K562 (cell line): ENCODE results near the gene BPHL. TPM values are rescaled to one million over a fixed set of nuclear protein-coding genes. Genes with fewer than 3 reads are reported as not detected.

ENCODE experiments used
- ARNT ChIP-seq, 2 experiments: fragments of 450-650 bp; IDR thresholded peaks; 2 replicates each; pipeline ENCODE4 v1.6.1; 2016; ENCODE audit warnings: mild to moderate bottlenecking in 1 of 2
- BRCA1 ChIP-seq, 2 experiments: fragments of 450-650 bp in 1 of 2; sonication (generic) in 1 of 2; formaldehyde crosslinking in 1 of 2; IDR thresholded peaks; 2 replicates each; pipeline versions ENCODE4 v1.5.0 to v1.6.1; 2017 to 2020; ENCODE audit warnings: mild to moderate bottlenecking in 1 of 2, missing genetic modification reagents in 1 of 2
- CSDE1 ChIP-seq, 2 experiments: fragments of 450-650 bp; IDR thresholded peaks; 2 replicates each; pipeline ENCODE4 v1.6.1; 2016; ENCODE audit warnings: mild to moderate bottlenecking in 1 of 2
- GABPB1 ChIP-seq: sonication (generic); formaldehyde crosslinking; IDR thresholded peaks from 2 replicates; pipeline ENCODE4 v1.8.0; 2022; ENCODE audit warnings: mild to moderate bottlenecking, missing genetic modification reagents
- MXI1 ChIP-seq: IDR thresholded peaks from 2 replicates; pipeline ENCODE4 v1.6.1; 2011; ENCODE audit warnings: low read depth, mild to moderate bottlenecking, improper control_type of control experiment, low read length
- NR2C2 ChIP-seq, 2 experiments: fragments of 200-800 bp in 1 of 2; sonication (Bioruptor generic) in 1 of 2; sonication (generic) in 1 of 2; formaldehyde crosslinking in 1 of 2; IDR thresholded peaks; 2 replicates each; pipeline versions ENCODE4 v1.6.1 to v1.8.0; 2016 to 2022; ENCODE audit warnings: mild to moderate bottlenecking in 1 of 2, missing compliant biosample characterization in 1 of 2, missing genetic modification characterization in 1 of 2, missing genetic modification reagents in 1 of 2
- ZC3H11A ChIP-seq: IDR thresholded peaks from 2 replicates; pipeline ENCODE4 v1.6.1; 2012; ENCODE audit warnings: low read depth, low read length, improper control_type of control experiment
- ZNF239 ChIP-seq: fragments of 250-450 bp; sonication (Bioruptor Pico); IDR thresholded peaks from 2 replicates; pipeline ENCODE4 v1.4.0; 2020; ENCODE audit warnings: mild to moderate bottlenecking
- ZNF398 ChIP-seq: fragments of 250-450 bp; sonication (Bioruptor Pico); IDR thresholded peaks from 2 replicates; pipeline ENCODE4 v1.8.0; 2021; ENCODE audit warnings: moderate library complexity, mild to moderate bottlenecking, inconsistent platforms
- ZNF589 ChIP-seq: fragments of 200-800 bp; sonication (Bioruptor generic); IDR thresholded peaks from 2 replicates; pipeline ENCODE4 v1.6.1; 2016; ENCODE audit warnings: low read depth, missing genetic modification characterization, missing compliant biosample characterization
- polyA plus RNA-seq, 8 experiments: library from polyadenylated mRNA; depleted of rRNA in 4 of 8; stranded (reverse) in 5 of 8; unstranded in 3 of 8; fragments of >200 nt; fragmentation: Nextera tagmentation in 2 of 8; fragmentation: Illumina TruSeq in 1 of 8; extraction: Ambion mirVana in 2 of 8; extraction: Trizol in 1 of 8; gene quantifications; 2 replicates each; pipeline versions ENCODE4 v1.2.1 to v1.2.3, GENCODE V29; 2011 to 2014; ENCODE audit warnings: inconsistent platforms in 1 of 8, missing spikeins in 1 of 8
- total RNA-seq, 7 experiments: library from RNA; depleted of rRNA in 6 of 7; stranded (reverse); fragments of >200 nt in 6 of 7; fragmentation: Illumina TruSeq in 2 of 7; extraction: Trizol in 2 of 7; gene quantifications; 2 replicates each; pipeline versions ENCODE4 v1.2.1 to v1.2.3, GENCODE V29; 2011 to 2021; ENCODE audit warnings: low replicate concordance in 1 of 7
- TF ChIP-seq, protein P1 (sequence below), 2 experiments: fragments of 450-650 bp; IDR thresholded peaks; 2 replicates each; pipeline ENCODE4 v1.6.1; 2018; ENCODE audit warnings: mild to moderate bottlenecking in 2 of 2, low read depth in 1 of 2; ENCODE audit not compliant: partially characterized antibody in 2 of 2

BPHL gene
- total and polyA plus RNA-seq, 9 of the 15 experiments (the other 6 are each of a cell fraction or from before 2014, with no cell fraction given), result 3.5 to 17.4 (median 8.2) TPM

- TF ChIP-seq, protein P1, sequence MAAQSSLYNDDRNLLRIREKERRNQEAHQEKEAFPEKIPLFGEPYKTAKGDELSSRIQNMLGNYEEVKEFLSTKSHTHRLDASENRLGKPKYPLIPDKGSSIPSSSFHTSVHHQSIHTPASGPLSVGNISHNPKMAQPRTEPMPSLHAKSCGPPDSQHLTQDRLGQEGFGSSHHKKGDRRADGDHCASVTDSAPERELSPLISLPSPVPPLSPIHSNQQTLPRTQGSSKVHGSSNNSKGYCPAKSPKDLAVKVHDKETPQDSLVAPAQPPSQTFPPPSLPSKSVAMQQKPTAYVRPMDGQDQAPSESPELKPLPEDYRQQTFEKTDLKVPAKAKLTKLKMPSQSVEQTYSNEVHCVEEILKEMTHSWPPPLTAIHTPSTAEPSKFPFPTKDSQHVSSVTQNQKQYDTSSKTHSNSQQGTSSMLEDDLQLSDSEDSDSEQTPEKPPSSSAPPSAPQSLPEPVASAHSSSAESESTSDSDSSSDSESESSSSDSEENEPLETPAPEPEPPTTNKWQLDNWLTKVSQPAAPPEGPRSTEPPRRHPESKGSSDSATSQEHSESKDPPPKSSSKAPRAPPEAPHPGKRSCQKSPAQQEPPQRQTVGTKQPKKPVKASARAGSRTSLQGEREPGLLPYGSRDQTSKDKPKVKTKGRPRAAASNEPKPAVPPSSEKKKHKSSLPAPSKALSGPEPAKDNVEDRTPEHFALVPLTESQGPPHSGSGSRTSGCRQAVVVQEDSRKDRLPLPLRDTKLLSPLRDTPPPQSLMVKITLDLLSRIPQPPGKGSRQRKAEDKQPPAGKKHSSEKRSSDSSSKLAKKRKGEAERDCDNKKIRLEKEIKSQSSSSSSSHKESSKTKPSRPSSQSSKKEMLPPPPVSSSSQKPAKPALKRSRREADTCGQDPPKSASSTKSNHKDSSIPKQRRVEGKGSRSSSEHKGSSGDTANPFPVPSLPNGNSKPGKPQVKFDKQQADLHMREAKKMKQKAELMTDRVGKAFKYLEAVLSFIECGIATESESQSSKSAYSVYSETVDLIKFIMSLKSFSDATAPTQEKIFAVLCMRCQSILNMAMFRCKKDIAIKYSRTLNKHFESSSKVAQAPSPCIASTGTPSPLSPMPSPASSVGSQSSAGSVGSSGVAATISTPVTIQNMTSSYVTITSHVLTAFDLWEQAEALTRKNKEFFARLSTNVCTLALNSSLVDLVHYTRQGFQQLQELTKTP (IDR thresholded peaks at IDR 0.05; ENCODE audit: low read depth in 1 of 2, partially characterized antibody in 2 of 2), result peak in 1 of 2 experiments; percentile 47
- TF ChIP-seq ZNF398 (CRISPR knock-in tag) (no peak), MXI1 (peak; percentile 58; the same call in 1 of the 2 replicates), ZNF239 (CRISPR knock-in tag) (no peak), ARNT (IDR thresholded peaks at IDR 0.05) (0 out of 4 replicates have a peak, but pooled peaks of 1 of the 2 experiments have one; percentile 58), NR2C2 (CRISPR knock-in tag; IDR thresholded peaks at IDR 0.05) (peak; percentile 71; the same call in 1 of the 2 replicates), NR2C2 (tag; IDR thresholded peaks at IDR 0.05) (0 out of 2 replicates have a peak, but pooled peaks have one; percentile 10), ZNF589 (CRISPR knock-in tag) (0 out of 2 replicates have a peak, but pooled peaks have one; percentile 63), GABPB1 (CRISPR knock-in tag) (no peak), CSDE1 (IDR thresholded peaks at IDR 0.05) (no peak), BRCA1 (IDR thresholded peaks at IDR 0.05) (no peak), BRCA1 (CRISPR knock-in tag; IDR thresholded peaks at IDR 0.05) (no peak), ZC3H11A (no peak)
Observed at GRCh38 chr6:3195695-3196497, 77.4 kb downstream of the BPHL start (continued).
